Measurements from ENCODE around the gene CIAO1.

DNA sequence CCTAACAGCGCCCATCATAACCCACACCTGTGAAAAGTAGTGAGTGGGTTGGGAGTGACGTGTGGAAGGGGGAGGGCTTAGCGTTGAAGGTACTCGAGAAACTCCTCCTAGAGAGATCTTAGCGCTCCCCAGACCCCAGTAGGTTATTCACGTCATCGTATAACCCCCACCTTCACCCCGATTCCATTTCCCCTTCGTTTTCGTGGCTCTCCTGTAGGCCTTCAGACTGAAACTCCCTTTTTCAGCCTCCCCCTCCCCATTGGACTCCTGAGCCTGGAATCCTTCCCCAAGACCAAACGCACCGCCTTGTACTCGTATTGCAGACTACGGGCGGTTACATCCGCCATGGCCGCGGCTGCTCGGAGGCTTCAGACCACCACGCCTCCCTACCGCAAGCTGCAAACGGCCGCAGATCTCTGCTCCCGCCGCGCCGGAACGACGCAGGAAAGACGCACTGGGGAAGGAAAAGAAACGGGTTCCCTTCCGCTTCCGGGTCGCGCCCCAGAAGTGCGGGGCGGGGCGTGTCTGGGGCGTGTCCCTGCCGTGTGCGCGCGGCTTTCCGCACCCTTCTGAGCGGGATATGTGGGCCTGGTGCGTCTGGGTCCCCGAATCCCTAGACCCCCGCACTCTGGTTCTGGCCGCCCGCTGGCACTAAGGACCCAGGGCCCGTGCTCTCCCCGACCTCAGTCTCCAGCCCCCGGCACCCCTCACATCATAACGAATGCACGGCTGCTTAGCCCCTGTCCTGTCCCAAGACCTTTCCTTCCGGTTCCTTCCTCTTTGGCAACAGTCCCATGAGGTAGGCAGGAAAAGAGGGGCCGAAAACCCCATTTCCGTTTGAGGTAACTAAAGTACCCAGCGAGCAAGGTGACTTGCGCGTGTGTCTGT lies 39.3 kb downstream of the CIAO1 start, which contains the start of gene SNRNP200:
- peak in 1 of 4 experiments; percentile 24 for TF ChIP-seq CTCF (IDR thresholded peaks at IDR 0.05)
- TF ChIP-seq POLR2A (IDR thresholded peaks at IDR 0.05) = peak; percentile 62
- peak; percentile 96 for TF ChIP-seq POLR2AphosphoS5 (IDR thresholded peaks at IDR 0.05)

All from prostate gland (tissue), 2 donors.